ENCODE data around the gene PRRT2.

The PRRT2 gene

GRCh38 chr16:29864205-29864604 lies 52.2 kb downstream of the PRRT2 start:
- DNase-seq = no peak
